Measurements from ENCODE around the gene SMYD3. TPM values are rescaled to one million over a fixed set of nuclear protein-coding genes. Genes with fewer than 3 reads are reported as not detected.

SMYD3 gene
- total and polyA plus RNA-seq, 4 donors, result 10.5 to 40.1 (median 32.5) TPM

- DNase-seq, result no peak
- Histone ChIP-seq H3K4me3 (no peak overlapping the region), H3K9ac (ENCODE audit: insufficient read depth in 1 of 2, low read length in 2 of 2) (no peak overlapping the region), H3K36me3 (ENCODE audit: control insufficient read depth in 4 of 4, insufficient read depth in 4 of 4, low read length in 4 of 4) (peaks cover 0 to 2% (median 0%) of the 10 kb centered on the region in 4 donors), H3K9me3 (ENCODE audit: control insufficient read depth in 4 of 4, insufficient read depth in 3 of 4, low read length in 3 of 4) (no peaks in the 10 kb centered on the region), H3K27ac (ENCODE audit: low read depth in 1 of 2, low read length in 1 of 2) (no peak overlapping the region), H3K4me1 (ENCODE audit: control insufficient read depth in 5 of 5, insufficient read depth in 5 of 5, low read length in 5 of 5) (peaks cover 0 to 16% (median 0%) of the 10 kb centered on the region in 5 donors), H3K27me3 (ENCODE audit: control insufficient read depth in 3 of 3, insufficient read depth in 3 of 3, low read length in 2 of 3) (no peaks in the 10 kb centered on the region)
- WGBS, 2 donors, result 95 to 98% methylated on average over 2 of the region's 2 CpGs
- no peak for TF ChIP-seq CTCF (IDR thresholded peaks at IDR 0.05; ENCODE audit: control extremely low read depth, extremely low read depth)
- no peak for ATAC-seq (ENCODE audit: insufficient read depth, low FRiP score)
Measured at GRCh38 chr1:245770156-245770555, 736.9 kb downstream of the SMYD3 start.

- H3K9me3 ChIP-seq (ENCODE audit: control insufficient read depth in 4 of 4, insufficient read depth in 3 of 4, low read length in 3 of 4), result no peaks in the 10 kb centered on the region
- TF ChIP-seq CTCF (IDR thresholded peaks at IDR 0.05; ENCODE audit: control extremely low read depth, extremely low read depth), result no peak
- H3K36me3 ChIP-seq (ENCODE audit: control insufficient read depth in 4 of 4, insufficient read depth in 4 of 4, low read length in 4 of 4), result peaks cover 0 to 4% (median 0%) of the 10 kb centered on the region in 4 donors
- WGBS, 2 donors, result 79 to 90% methylated on average over 4 of the region's 4 CpGs
- DNase-seq (no peak), ATAC-seq (ENCODE audit: insufficient read depth, low FRiP score) (no peak)
- H3K27ac ChIP-seq (ENCODE audit: low read depth in 1 of 2, low read length in 1 of 2), result no peak overlapping the region
- H3K27me3 ChIP-seq (ENCODE audit: control insufficient read depth in 3 of 3, insufficient read depth in 3 of 3, low read length in 2 of 3), result no peaks in the 10 kb centered on the region
- no peak overlapping the region for H3K9ac ChIP-seq (ENCODE audit: insufficient read depth in 1 of 2, low read length in 2 of 2)
- H3K4me1 ChIP-seq (ENCODE audit: control insufficient read depth in 5 of 5, insufficient read depth in 5 of 5, low read length in 5 of 5), result peaks cover 0 to 12% (median 0%) of the 10 kb centered on the region in 5 donors
- no peak overlapping the region for H3K4me3 ChIP-seq
Measured at GRCh38 chr1:245768596-245768995, 738.5 kb downstream of the SMYD3 start.

GRCh38 chr1:245765230-245766000, 741.7 kb downstream of the SMYD3 start:
- Histone ChIP-seq H3K9me3 (ENCODE audit: control insufficient read depth in 4 of 4, insufficient read depth in 3 of 4, low read length in 3 of 4) (no peaks in the 10 kb centered on the region), H3K27ac (ENCODE audit: low read depth in 1 of 2, low read length in 1 of 2) (no peak overlapping the region), H3K4me1 (ENCODE audit: control insufficient read depth in 5 of 5, insufficient read depth in 5 of 5, low read length in 5 of 5) (no peaks in the 10 kb centered on the region), H3K9ac (ENCODE audit: insufficient read depth in 1 of 2, low read length in 2 of 2) (no peak overlapping the region), H3K36me3 (ENCODE audit: control insufficient read depth in 4 of 4, insufficient read depth in 4 of 4, low read length in 4 of 4) (peaks cover 0 to 6% (median 0%) of the 10 kb centered on the region in 4 donors), H3K4me3 (no peak overlapping the region), H3K27me3 (ENCODE audit: control insufficient read depth in 3 of 3, insufficient read depth in 3 of 3, low read length in 2 of 3) (no peaks in the 10 kb centered on the region)
- DNase-seq (no peak), ATAC-seq (ENCODE audit: insufficient read depth, low FRiP score) (no peak)
- 94 to 96% methylated on average over 10 of the region's 10 CpGs for WGBS, 2 donors
- no peak for TF ChIP-seq CTCF (IDR thresholded peaks at IDR 0.05; ENCODE audit: control extremely low read depth, extremely low read depth)
